ENCODE measurements around the gene CFAP46.
"Not testable (repeated sequence)": the region's sequence is repeated elsewhere in the genome, so short reads cannot be mapped to it uniquely, and the experiment has no call there.

CFAP46 gene

GRCh38 chr10:132979491-132980425 lies 37.4 kb upstream of the CFAP46 start:
- no peak for DNase-seq

DNA sequence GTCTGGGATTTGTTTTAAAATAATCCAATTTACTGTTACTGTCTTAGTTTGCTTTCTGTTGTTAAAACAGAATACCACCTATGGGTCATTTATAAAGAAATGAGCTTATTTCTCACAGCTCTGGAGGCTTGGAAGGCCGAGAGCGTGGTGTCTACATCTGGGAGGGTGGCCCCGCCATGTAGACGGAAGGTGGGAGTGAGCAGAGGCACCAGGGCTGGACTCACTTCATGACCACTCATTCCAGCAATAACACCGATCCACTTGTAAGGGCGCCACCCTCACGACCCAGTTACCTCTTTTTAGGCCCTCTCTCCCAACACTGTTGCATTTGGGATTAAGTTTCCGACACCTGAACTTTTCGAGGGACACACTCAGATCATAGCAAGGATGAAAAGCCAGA lies 36.2 kb upstream of the CFAP46 start:
- no peak for DNase-seq

- no peak for DNase-seq
Measured at GRCh38 chr10:132977807-132978206, 35.4 kb upstream of the CFAP46 start.

- DNase-seq: no peak
Measured at GRCh38 chr10:132977076-132977475, 34.7 kb upstream of the CFAP46 start.

DNA sequence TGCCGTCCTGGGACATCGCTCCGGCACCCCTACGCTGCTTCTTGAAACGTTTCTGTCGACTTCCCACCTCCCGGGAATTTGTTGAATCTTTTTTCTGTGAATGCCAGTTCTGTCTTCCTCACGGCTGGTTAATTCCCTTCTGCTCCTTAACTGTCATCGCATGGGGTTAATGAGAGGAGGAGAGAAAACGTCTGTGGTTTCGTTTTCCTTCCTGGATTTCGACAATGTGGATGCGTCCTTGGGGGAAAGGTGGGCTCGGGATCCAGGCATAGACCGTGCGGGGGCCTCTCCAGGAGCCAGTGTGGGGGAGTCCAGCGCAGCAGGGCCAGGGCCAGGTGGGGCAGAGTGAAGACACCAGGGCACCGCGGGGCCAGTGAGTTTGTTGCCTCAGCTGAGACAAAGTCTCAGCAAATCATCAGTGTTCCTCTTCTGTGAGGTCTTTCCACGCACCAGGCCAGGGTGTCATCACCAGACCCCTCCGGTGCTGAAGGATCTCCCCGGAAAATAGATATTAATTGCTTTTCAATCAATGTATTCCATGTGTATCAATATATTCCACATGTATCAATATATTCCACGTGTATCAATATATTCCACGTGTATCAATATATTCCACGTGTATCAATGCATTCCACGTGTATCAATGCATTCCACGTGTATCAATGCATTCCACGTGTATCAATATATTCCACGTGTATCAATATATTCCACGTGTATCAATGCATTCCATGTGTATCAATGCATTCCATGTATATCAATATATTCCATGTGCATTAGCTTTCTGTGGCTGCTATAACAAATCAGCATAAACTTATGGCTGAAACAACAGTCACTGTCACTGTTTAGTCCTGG lies 33.7 kb upstream of the CFAP46 start:
- no peak for DNase-seq

- no peak for DNase-seq
Measured at GRCh38 chr10:132974886-132975830, 32.8 kb upstream of the CFAP46 start.

DNA sequence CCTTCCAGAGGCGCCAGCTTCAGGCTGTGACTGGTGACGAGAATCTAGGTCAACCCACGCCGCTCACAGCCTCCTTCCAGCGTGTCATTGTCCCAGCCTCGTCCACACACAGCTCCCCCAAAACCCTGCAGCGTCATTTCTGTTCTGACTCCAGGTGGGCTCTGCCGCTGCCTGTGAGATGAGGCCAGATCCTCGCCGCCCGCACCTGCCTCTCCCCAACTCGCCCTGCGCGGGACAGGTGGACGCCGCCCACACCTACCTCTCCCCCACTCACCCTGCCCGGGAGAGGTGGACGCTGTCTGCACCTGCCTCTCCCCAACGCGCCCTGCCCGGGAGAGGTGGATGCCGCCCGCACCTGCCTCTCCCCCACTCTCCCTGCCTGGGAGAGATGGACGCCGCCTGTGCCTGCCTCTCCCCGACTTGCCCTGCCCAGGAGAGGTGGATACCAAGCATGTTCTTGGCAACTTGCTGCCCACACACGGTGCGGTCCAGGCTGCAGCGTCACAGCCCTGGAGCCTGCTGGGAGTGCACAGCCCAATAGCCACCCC lies 32.0 kb upstream of the CFAP46 start:
- no peak for DNase-seq

GRCh38 chr10:132973903-132974241 lies 31.5 kb upstream of the CFAP46 start:
- no peak for DNase-seq

GRCh38 chr10:132972986-132973902 lies 30.9 kb upstream of the CFAP46 start:
- DNase-seq: no peak

GRCh38 chr10:132972149-132972985 lies 30.0 kb upstream of the CFAP46 start:
- no peak for DNase-seq

DNA sequence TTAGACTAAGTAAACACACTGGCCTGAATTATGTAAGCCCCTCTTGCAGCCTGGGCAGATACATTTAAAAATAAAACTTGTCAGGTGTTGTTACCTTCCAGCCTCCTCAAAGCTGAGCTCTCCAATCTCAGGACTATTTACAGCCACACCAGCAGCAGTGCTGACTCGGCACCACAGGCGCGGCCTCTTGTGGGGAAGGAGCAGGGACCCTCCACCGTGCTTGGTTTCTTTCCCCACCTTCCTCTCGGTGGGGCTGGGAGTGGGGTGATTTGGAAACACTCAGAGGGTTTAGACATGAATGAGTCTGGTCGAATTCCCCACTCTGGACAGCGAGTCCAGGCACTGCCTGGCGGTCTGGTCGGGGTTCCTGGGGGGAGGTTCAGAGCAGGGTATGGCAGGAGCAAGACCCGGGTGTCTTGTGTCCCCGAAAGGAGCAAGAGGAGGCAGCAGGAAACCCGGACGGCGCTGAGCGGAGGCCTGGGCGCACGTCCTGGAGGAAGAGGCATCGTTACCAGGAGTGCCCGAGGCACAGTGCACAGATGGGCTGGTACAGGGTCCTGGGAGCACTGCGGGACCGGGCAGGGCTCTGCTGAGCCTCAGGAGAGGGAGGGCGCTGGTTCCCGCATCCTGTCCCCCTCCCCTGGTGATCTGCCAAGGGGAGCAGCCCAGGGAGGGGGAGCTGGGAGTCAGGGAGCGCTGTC lies 29.2 kb upstream of the CFAP46 start:
- DNase-seq: no peak

- no peak for DNase-seq
Measured at GRCh38 chr10:132970641-132971438, 28.5 kb upstream of the CFAP46 start.

GRCh38 chr10:132967540-132967939 lies 25.2 kb upstream of the CFAP46 start:
- DNase-seq: no peak

DNA sequence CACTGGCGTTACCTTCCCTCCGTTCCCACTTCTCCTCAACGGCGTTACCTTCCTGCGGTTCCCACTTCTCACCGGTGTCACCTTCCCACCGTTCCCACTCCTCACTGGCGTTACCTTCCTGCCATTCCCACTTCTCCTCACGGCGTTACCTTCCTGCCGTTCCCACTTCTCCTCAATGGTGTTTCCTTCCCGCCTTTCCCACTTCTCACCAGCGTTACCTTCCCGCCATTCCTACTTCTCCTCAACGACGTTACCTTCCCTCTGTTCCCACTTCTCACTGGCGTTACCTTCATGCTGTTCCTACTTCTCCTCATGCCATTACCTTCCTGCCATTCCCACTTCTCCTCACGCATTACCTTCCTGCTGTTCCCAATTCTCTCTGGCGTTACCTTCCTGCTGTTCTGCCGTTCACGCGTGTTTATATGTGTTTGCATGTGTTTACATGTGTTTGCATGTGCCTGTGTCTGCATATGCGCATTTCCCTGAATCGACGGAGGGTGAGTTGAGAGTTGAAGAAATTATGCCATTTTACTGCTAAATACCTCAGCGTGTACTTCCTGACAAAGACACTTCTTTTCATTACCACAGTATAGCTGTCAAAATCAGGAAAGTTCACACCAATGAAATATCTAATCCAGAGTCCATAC lies 23.2 kb upstream of the CFAP46 start:
- no peak for DNase-seq

GRCh38 chr10:132964707-132965410 lies 22.5 kb upstream of the CFAP46 start:
- DNase-seq: not testable (repeated sequence)

- no peak for DNase-seq
Measured at GRCh38 chr10:132964231-132964630, 21.9 kb upstream of the CFAP46 start.

GRCh38 chr10:132963430-132963960 lies 21.1 kb upstream of the CFAP46 start:
- no peak for DNase-seq

All from activated gamma-delta T cell treated with Interleukin-2 at 50 U/mL for 16 hours (primary cell).